DMS 273 (cell line): Measurements from ENCODE around the gene DIAPH2.
"Not testable (repeated sequence)": the region's sequence is repeated elsewhere in the genome, so short reads cannot be mapped to it uniquely, and the experiment has no call there.

ENCODE experiments used
- DNase-seq: peaks from one replicate; lab custom pipeline; 2025; ENCODE audit not compliant: unreplicated experiment; lab: John Stamatoyannopoulos, UW

DIAPH2 gene

GRCh38 chrX:96715481-96715880 lies 30.8 kb downstream of the DIAPH2 start:
- no peak for DNase-seq

DNA sequence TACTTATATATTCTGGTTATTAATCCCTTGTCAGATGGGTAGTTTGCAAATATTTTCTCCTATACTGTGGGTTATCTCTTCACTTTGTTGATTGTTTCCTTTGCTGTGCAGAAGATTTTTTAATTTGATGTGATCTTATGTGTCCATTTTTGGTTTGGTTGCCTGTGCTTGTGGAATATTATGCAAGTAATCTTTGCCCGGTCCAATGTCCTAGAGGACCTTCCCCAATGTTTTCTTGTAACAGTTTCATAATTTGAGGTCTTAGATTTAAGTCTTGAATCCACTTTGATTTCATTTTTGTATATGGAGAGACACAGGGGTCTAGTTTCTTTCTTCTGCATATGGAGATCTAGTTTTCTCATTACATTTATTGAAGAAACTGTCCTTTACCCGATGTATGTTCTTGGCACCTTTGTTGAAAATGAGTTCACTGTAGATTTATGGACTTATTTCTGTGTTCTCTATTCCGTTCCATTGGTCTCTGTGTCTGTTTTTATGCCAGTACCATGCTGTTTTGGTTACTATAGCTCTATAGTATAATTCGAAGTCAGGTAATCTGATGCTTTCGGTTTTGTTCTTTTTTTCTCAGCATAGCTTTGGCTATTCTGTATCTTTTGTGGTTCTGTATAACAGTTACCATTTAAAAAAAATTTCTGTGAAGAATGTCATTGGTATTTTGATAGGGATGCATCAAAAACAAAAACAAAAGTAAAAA lies 34.7 kb downstream of the DIAPH2 start:
- DNase-seq: no peak

DNA sequence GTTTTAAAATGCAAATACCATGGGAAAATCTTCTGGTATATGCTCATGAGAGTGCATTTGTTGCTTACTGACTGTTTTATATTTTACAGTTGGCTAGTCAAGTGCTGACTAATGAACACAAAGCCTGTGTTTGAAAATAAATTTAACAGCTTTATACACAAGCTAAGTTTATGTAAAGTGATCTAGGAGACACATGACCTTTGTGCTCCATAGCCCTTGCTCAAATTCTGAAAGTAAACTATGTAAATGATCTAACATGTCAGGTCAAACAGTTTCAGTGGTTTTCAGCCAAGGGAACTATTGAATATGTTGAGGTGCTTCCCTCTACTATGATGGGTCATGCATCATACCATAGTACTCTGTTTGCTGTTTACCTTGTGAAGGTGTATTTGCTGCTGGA lies 36.7 kb downstream of the DIAPH2 start:
- DNase-seq: no peak

DNA sequence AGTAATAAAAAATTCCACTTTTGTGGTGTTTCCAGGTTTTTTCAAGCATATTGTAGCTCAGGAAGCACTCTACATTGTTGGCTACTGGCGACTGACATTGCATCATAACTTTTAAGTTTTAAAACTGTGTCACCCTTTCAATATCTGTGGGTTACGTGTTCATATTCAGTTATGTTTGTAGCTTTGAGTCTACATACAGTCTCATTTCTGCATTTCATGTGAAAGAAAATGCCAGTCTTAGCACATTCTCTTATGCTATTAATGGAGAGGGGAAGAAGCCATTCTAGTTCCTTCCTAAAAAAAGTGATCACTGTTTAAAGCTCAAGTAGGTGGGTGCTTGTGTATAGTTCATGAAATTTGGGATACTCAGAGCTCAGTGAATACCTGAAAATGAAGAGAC lies 38.1 kb downstream of the DIAPH2 start:
- DNase-seq: no peak

DNA sequence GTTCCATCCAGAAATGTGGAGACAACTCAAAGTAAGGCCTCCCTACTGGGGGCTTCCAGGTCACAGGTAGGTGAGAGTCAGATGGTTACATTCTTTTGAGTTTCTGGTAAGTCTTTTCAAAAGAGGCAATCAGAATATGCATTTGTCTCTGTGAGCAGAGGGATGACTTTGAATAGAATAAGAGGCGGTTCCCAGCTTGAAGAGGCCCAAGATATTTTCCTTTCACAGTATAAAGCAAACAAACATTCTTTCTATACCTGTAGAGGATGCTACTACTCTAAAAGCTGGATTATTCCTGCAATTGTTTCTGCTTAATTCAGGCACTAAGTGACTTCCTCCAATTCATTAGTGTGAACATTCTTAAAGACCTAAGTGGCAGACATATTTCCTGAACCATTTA lies 44.4 kb downstream of the DIAPH2 start:
- DNase-seq: no peak

DNA sequence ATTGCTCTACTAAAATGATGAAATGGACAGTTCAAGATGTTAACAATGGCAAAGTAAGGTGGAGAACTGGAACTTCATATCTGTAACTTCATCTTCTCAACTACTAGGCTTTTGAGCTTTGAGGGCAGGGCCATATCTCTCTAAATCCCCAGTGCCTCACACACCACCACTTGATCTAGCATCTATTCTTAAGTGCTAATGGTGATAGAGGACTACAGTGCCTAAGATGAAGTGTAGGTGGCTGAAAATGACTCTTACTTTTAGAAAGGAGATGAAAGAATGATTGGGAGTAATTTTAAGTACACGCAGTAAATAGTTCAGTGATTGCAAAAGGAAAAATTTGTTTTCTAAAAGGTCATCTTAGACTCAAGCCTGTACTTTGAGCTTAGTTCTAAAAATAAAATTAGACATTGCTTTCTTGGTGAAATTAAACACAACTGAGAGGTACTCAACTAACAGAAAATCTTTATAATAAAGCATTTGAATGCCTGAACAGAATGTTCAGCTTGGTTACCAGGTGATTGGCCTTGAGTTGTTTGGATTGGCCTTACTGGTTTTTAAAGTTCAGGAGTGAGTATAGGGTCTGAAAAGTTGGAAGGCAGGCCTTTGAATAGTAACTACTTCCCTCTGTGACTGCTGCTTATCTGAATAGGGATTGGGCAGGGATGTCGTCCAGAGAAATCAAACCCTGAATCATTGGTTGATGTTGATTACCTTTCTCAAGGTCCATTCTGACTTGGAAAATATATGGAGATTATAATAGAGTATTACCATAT lies 45.4 kb downstream of the DIAPH2 start:
- DNase-seq: no peak

- DNase-seq: not testable (repeated sequence)
Measured at GRCh38 chrX:96731000-96731399, 46.4 kb downstream of the DIAPH2 start.

- no peak for DNase-seq
Measured at GRCh38 chrX:96743367-96744073, 58.9 kb downstream of the DIAPH2 start.

- no peak for DNase-seq
Measured at GRCh38 chrX:96752781-96753180, 68.1 kb downstream of the DIAPH2 start.

DNA sequence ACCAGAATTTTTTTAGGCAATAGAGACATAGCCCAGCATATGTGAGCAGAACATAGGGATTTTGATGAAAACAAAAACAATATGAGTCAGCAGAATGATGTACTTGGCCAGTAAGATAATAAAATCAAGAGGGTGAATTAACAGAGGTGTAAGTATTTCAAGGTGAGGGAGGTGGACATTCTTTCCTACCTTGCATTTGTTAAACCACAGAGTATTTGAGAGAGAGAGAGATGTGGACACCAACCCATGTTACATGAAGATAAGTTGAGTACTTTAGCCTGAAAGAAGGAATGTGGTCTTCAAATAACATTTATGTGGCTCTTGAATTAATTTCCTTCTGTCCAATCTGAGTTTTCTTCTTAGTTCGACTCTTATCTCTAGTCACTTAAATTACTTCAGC lies 68.6 kb downstream of the DIAPH2 start:
- DNase-seq: no peak

GRCh38 chrX:96756491-96756890 lies 71.8 kb downstream of the DIAPH2 start:
- no peak for DNase-seq

GRCh38 chrX:96761566-96761965 lies 76.9 kb downstream of the DIAPH2 start:
- no peak for DNase-seq

DNA sequence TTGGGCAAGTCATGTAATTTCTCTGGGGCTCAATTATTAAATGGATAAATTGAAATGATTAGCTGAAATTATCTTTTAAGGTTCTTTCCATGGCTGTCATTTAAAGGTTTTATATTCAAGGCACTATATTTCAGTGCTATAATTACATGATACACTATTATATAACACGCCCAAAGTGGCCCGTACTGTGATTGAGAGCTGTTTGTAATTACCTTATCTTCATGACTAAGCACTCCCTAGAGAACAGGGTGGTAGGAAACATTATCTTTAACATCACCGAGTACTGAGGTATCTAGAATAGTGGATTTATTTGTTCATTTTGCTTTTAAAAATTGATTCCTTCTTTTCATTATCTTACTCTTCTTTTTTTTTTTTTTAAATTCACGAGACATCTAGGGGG lies 79.0 kb downstream of the DIAPH2 start:
- peak; percentile 12 for DNase-seq

DNA sequence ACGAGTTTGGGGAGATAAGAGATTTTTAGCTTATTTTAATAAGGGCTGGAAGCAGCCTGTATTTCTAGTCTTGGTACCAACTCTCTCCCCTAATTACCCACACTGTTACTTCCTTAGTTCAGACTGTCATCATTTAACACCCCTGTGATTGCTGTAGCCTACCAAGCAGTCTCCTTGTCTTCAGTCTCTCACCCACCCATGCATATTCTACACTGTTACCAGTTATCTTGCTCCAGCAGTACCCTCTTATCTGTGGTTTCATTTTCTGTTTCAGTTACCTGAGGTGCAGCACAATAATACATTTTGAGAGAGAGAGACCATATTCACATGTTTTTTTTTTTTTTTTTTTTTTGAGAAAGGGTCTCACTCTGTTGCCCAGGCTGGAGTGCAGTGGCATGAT lies 80.2 kb downstream of the DIAPH2 start:
- DNase-seq: no peak

- DNase-seq: peak; percentile 59
Measured at GRCh38 chrX:96770315-96770714, 85.7 kb downstream of the DIAPH2 start.

DNA sequence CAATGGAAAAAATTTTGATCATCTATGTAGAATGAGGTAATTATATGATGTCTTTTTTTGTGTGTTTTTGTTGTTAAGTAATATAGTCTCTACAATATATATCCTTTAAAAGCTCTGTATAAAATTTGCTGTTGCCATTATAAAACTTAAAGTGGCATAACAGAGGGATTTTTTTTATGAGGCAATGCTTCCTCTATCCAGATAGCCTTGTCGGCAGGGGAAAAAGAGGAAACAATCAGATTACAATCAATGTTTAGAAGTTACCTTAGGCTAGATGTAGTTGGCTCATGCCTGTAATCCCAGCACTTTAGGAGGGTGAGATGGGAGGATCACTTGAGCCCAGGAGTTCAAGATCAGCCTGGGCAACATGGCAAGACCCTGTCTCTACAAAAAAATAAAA lies 86.8 kb downstream of the DIAPH2 start:
- DNase-seq: no peak

DNA sequence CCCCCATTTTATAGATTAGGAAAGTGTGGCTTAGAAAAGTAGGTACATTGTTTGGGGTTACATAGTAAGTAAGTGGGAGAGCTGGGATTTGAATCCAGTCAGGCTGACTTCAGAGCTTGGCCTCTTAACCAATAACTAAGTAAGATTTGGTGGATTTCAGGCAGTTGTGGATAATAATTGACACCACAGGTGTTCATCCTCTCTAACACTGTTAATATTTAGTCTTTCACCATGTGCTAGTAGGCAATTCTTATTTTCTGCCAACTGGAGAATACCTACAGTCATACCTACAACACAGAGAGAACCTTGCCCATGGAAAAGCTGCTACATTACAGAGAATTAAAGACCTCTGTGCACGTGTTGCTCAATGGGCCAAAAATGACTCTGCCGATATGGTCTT lies 89.5 kb downstream of the DIAPH2 start:
- no peak for DNase-seq

- no peak for DNase-seq
Measured at GRCh38 chrX:96776966-96777365, 92.3 kb downstream of the DIAPH2 start.

DNA sequence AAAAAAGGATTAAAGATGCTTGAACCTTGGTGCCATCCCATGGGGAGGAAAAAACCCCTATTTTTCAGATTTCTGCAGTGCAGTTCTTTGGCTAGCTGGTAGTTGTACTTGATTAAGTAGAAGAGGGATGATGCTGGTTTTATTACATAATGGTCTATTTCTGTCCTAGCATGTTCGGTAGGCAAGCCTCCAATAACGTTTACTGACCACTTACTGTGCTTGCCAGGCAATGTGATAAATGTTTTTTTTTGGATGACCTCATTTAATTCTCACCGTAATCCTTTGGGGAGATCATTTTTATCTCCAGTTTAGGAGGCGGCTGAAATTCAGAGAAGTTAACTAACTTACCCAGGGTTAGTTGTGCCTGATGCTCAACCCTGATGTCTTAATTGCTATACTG lies 106.9 kb downstream of the DIAPH2 start:
- no peak for DNase-seq

DNA sequence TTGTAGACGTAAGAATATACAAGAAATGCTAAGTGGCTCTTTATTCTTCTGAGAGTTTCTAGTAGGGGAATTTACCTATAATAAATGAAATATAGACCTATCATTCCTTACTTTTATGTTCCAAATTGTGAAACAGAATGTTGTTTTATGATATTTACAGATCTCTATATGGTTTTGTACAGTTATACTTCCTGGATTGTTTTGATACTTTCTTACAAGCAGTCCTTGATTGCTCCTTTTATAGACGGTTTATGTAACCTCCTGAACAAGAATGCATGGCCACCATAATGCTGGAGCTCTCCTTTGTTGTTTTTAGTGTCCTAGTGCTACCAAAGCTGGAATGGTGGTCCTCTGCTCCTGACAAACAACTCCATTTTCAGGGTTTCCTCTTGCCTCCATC lies 107.4 kb downstream of the DIAPH2 start:
- DNase-seq: no peak

- DNase-seq: no peak
Measured at GRCh38 chrX:96798982-96799381, 114.3 kb downstream of the DIAPH2 start.

GRCh38 chrX:96807318-96807717 lies 122.7 kb downstream of the DIAPH2 start:
- DNase-seq: no peak
